Effector memory CD4-positive, alpha-beta T cell (primary cell): ENCODE data around the gene NPC1L1.

Experiments
- DNase-seq, 3 donors: peaks; one replicate each; pipeline ENCODE4 v3.0.0-alpha.2; 2020
- H3K27ac ChIP-seq: 2 replicates; pipeline ENCODE4 v1.7.0; 2013; ENCODE audit warnings: mild to moderate bottlenecking, low read length, moderate library complexity; ENCODE audit not compliant: insufficient read depth, poor library complexity, severe bottlenecking
- H3K27me3 ChIP-seq: replicated peaks from 2 replicates; pipeline ENCODE4 v1.7.0; 2013; ENCODE audit warnings: mild to moderate bottlenecking, low read length; ENCODE audit not compliant: insufficient read depth, control insufficient read depth, poor library complexity, severe bottlenecking
- H3K36me3 ChIP-seq: 2 replicates; pipeline ENCODE4 v1.7.0; 2013; ENCODE audit warnings: mild to moderate bottlenecking, low read length, moderate library complexity; ENCODE audit not compliant: control insufficient read depth, insufficient read depth
- H3K4me1 ChIP-seq: 2 replicates; pipeline ENCODE4 v1.7.0; 2013; ENCODE audit warnings: low read length, mild to moderate bottlenecking; ENCODE audit not compliant: control insufficient read depth, insufficient read depth, poor library complexity, severe bottlenecking
- H3K4me3 ChIP-seq: 2 replicates; pipeline ENCODE4 v1.7.0; 2013; ENCODE audit warnings: low read length, low read depth, mild to moderate bottlenecking; ENCODE audit not compliant: insufficient read depth, poor library complexity, severe bottlenecking
- H3K9me3 ChIP-seq: 2 replicates; pipeline ENCODE4 v1.7.0; 2013; ENCODE audit warnings: mild to moderate bottlenecking, low read length, moderate library complexity; ENCODE audit not compliant: control insufficient read depth

NPC1L1 gene

GRCh38 chr7:44486693-44487092 lies 54.4 kb downstream of the NPC1L1 start:
- no peak for DNase-seq
- no peaks in the 10 kb centered on the region for H3K27me3 ChIP-seq
- no peaks in the 10 kb centered on the region for H3K9me3 ChIP-seq
- peaks cover 19% of the 10 kb centered on the region for H3K4me1 ChIP-seq
- no peak overlapping the region for H3K4me3 ChIP-seq
- H3K27ac ChIP-seq = no peak overlapping the region
- peaks cover 35% of the 10 kb centered on the region for H3K36me3 ChIP-seq

DNA sequence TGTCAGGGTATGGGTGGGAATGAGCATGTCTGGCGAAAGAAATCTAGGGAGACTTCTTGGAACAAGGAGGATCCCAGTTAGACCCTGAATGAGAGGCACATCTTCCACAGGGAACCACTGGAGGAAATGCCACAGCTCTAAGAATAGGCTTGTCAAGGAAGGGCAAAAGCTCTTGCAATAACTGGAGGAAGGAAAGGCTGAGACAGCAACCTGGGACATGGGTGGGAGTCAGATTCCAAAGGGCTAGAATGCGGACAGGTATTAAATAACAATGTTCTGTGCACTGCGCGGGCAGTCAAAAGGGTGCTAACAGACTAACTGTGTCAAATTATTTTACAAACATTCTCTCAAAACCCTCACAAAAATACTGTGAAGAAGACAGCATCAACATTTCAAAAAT lies 55.1 kb downstream of the NPC1L1 start:
- Histone ChIP-seq H3K9me3 (no peaks in the 10 kb centered on the region), H3K36me3 (peaks cover 41% of the 10 kb centered on the region), H3K27me3 (no peaks in the 10 kb centered on the region), H3K4me1 (peaks cover 19% of the 10 kb centered on the region), H3K27ac (no peak overlapping the region), H3K4me3 (no peak overlapping the region)
- no peak for DNase-seq

DNA sequence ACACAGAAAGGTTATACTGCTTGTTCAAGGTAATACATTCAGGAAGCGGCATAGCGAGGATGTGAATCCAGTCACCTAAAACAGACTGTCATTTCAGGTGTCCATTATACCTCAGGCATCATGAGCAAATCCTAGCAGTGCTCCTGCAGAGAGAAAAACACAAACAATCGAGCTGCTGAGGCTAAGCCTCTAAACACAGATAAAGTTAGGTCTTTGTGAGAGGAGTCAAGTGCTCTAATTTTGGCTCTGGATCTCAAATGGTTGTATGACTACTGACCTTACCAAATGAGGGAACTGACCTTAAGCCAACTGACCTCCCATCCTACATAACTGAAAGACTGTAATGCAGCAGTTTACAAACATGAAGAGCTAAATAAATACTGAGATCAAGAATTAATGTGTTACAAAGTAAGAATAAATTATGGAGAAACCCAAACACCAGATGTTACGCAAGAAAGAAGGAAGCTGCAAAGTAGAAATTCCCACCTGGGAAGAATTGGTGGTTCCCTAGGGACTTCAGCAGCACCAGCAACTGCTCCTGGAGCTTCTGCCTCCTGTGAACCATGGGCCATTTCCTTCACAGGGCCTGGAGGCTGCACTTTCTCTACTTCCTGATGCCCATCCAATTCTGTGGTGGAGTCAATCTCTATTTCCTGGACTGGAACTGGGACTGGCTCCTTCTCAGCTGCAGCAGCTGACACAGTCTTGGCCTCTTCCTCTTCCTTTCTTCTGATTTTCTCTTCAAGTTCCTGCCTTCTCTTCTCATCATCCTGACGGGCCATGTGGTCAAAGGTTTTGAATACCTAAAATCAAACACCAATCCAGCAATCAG lies 56.4 kb downstream of the NPC1L1 start:
- Histone ChIP-seq H3K4me1 (peaks cover 19% of the 10 kb centered on the region), H3K9me3 (no peaks in the 10 kb centered on the region), H3K36me3 (peaks cover 49% of the 10 kb centered on the region)

DNA sequence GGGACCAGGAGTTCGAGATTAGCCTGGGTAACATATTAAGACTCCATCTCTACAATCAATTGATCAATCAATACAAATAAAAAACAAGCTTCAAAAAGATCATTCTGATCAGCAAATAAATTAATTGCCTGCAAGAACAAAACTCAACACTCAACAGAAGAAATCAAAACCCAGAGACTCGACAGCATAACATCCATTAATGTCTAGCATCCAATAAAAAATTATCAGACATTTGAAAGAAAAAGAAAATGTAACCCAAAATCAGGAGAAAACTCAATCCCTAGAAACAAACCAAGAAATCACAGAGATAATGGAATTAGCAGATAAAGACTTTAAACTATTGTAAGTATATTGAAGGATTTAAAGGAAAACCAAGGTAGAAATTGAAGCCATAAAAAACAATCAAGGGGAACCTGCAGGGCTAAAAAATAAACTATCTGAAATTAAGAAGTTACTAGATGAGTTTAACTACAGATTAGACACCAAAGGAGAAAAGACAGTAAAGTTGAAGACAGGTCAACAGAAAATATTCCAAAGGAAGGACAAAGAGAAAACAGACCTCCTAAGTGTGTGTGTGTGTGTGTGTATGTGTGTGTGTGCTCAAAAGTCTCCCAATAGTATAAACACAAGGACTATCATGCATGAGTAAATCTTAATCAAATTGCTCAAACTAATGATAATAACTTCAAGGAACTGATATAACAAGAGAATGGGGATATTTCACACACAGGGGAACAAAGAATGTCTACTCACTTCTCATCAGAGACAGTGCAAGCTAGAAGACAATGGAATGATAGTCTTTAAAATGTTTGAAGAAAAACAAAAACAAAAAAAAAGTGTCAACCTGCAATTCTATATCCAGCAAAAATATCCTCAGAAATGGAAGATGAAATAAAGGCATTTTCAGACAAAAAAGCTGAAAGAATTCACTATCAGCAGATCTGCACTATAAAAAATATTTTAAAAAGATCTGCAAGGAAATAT lies 58.3 kb downstream of the NPC1L1 start:
- no peak overlapping the region for H3K4me3 ChIP-seq
- peaks cover 60% of the 10 kb centered on the region for H3K36me3 ChIP-seq
- peaks cover 6% of the 10 kb centered on the region for H3K4me1 ChIP-seq
- no peaks in the 10 kb centered on the region for H3K9me3 ChIP-seq
- no peak for DNase-seq
- no peak overlapping the region for H3K27ac ChIP-seq
- no peaks in the 10 kb centered on the region for H3K27me3 ChIP-seq

More for the DNA sequence above, 56.4 kb downstream of the NPC1L1 start:
- no peak for DNase-seq
- Histone ChIP-seq H3K4me3 (no peak overlapping the region), H3K27ac (no peak overlapping the region), H3K27me3 (no peaks in the 10 kb centered on the region)

- Histone ChIP-seq H3K9me3 (no peaks in the 10 kb centered on the region), H3K4me3 (no peak overlapping the region), H3K27me3 (no peaks in the 10 kb centered on the region), H3K27ac (no peak overlapping the region), H3K36me3 (peaks cover 55% of the 10 kb centered on the region), H3K4me1 (no peaks in the 10 kb centered on the region)
- DNase-seq = no peak
Observed at GRCh38 chr7:44477938-44478337, 63.2 kb downstream of the NPC1L1 start.

DNA sequence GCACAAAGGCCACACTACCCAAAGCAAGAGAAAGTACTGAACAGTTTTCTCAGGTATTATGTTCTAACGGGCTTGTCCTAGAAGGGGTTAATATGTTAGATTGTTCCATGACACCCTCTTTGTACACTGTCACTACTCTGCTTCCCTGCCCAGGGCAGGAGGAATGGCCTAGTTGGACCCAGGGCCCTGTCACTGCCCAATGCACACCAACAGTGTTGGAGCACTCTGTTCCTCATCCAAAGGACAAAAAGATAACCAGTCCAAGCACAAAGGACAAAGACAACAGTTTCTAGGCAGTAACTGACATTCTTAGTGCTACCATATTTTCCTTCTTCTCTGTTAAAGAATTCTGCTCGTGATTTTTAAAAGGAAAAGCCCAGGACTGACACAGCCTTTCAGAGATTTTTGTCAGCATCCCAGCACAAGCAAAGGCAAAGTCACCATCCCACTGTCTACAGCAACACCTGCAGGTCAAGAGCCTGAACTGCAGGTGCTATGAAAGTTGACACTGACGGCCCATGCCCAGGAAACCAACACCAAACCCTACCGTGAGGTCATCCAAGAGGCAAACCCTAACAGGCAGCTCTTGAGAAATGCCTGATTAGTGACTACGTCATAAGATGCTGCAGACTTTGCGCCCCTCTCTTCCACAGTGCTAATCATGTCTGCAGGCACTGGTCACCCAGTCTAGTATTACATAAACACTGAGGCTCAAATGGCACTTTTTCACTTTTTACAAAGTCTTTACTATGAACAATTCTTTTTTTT lies 63.9 kb downstream of the NPC1L1 start:
- Histone ChIP-seq H3K36me3 (peaks cover 48% of the 10 kb centered on the region), H3K9me3 (no peaks in the 10 kb centered on the region), H3K4me1 (no peaks in the 10 kb centered on the region), H3K27me3 (no peaks in the 10 kb centered on the region), H3K4me3 (no peak overlapping the region), H3K27ac (no peak overlapping the region)
- DNase-seq = peak; percentile 36 to 49 (median 42)

DNA sequence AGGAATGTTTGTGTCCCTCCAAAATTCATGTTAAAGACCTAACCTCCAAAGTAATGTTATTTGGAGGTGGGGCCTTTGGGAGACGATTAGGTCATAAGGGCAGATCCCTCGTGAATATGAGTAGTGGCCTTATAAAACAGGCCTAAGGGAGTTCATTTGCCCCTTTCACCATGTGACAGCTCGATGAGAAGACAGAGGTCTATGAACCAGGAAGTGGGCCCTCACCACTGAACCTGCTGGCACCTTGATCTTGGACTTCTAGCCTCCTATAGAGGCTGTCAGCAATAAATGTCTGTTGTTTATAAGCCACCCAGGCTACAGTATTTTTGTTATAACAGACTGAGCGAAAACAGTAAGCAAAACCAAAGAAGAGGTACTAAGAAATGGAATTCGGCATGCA lies 64.8 kb downstream of the NPC1L1 start:
- H3K36me3 ChIP-seq = peaks cover 45% of the 10 kb centered on the region
- no peak for DNase-seq
- H3K4me3 ChIP-seq = no peak overlapping the region
- H3K9me3 ChIP-seq = no peaks in the 10 kb centered on the region
- no peaks in the 10 kb centered on the region for H3K27me3 ChIP-seq
- no peak overlapping the region for H3K27ac ChIP-seq
- H3K4me1 ChIP-seq = no peaks in the 10 kb centered on the region

DNA sequence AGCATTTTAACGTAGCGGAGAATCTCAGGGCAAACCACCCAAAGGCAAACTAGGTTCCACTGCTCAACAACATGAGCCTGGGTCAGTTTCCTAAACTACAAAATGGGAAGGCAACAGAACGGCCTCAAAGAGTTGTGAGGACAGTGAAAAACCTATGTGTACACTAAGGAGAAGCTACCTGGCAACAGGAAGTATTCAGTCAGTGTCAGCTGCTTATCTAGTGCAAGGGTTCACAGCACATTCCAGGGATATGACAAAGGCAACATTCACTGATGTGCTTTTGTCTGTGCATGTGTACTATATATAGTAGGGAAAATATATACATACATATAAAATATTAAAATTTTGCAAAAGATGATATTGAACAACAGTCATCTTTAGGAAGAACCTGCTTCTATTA lies 67.8 kb downstream of the NPC1L1 start:
- Histone ChIP-seq H3K36me3 (peaks cover 37% of the 10 kb centered on the region), H3K27me3 (no peaks in the 10 kb centered on the region), H3K4me1 (no peaks in the 10 kb centered on the region), H3K9me3 (no peaks in the 10 kb centered on the region), H3K27ac (no peak overlapping the region), H3K4me3 (no peak overlapping the region)
- no peak for DNase-seq

GRCh38 chr7:44472843-44473242 lies 68.3 kb downstream of the NPC1L1 start:
- Histone ChIP-seq H3K27ac (no peak overlapping the region), H3K4me1 (no peaks in the 10 kb centered on the region), H3K36me3 (peaks cover 42% of the 10 kb centered on the region), H3K27me3 (no peaks in the 10 kb centered on the region), H3K4me3 (no peak overlapping the region), H3K9me3 (no peaks in the 10 kb centered on the region)
- no peak for DNase-seq
